GM21825 (cell line): ENCODE data around the gene PROM2.

Source experiments
- ATAC-seq: cut with Tn5 transposase; IDR thresholded peaks from one replicate; pipeline ENCODE4 v1.9.1; 2021; ENCODE audit warnings: mild to moderate bottlenecking, moderate library complexity; ENCODE audit not compliant: unreplicated experiment

The PROM2 gene

GRCh38 chr2:95336406-95336805 lies 62.2 kb downstream of the PROM2 start:
- no peak for ATAC-seq

GRCh38 chr2:95337829-95338228 lies 63.6 kb downstream of the PROM2 start:
- ATAC-seq = no peak
